DND-41 (cell line): ENCODE data around the gene ABCC8.

Experiments used
- ATAC-seq: fragments of 200-7000 bp; cut with Tn5 transposase; 3 replicates; pipeline ENCODE4 v1.9.1; 2021; ENCODE audit warnings: low read depth; ENCODE audit not compliant: insufficient read depth
- DNase-seq: peaks from one replicate; pipeline ENCODE4 v3.0.0-alpha.2; 2020
- H2AFZ ChIP-seq: 2 replicates; pipeline ENCODE4 v1.6.0; 2012; ENCODE audit warnings: low read depth, low read length
- H3K27ac ChIP-seq: 2 replicates; pipeline ENCODE4 v1.5.1; 2012; ENCODE audit warnings: low read length, inconsistent platforms
- H3K27me3 ChIP-seq: fragments of 200-600 bp; sonication (generic); 2 replicates; pipeline ENCODE4 v1.6.0; 2012; ENCODE audit warnings: low read length, mild to moderate bottlenecking, inconsistent platforms; ENCODE audit not compliant: insufficient read depth, poor library complexity
- H3K36me3 ChIP-seq: 2 replicates; pipeline ENCODE4 v1.5.1; 2012; ENCODE audit warnings: low read length, inconsistent platforms; ENCODE audit not compliant: insufficient read depth
- H3K4me1 ChIP-seq: 2 replicates; pipeline ENCODE4 v1.5.1; 2012; ENCODE audit warnings: mild to moderate bottlenecking, low read length; ENCODE audit not compliant: insufficient read depth
- H3K4me2 ChIP-seq: 2 replicates; pipeline ENCODE4 v1.6.0; 2012; ENCODE audit warnings: mild to moderate bottlenecking, moderate library complexity, low read length, inconsistent platforms; ENCODE audit not compliant: insufficient read depth
- H3K4me3 ChIP-seq, 2 experiments: fragments of 200-600 bp in 1 of 2; shearing (Covaris generic) in 1 of 2; 2 replicates each; pipeline ENCODE4 v1.5.1; 2012 to 2016; ENCODE audit warnings: inconsistent platforms in 2 of 2, low read length in 2 of 2, mild to moderate bottlenecking in 2 of 2, low read depth in 1 of 2, moderate library complexity in 1 of 2
- H3K79me2 ChIP-seq: 2 replicates; pipeline ENCODE4 v1.6.0; 2012; ENCODE audit warnings: low read length, inconsistent platforms; ENCODE audit not compliant: insufficient read depth
- H3K9ac ChIP-seq: 2 replicates; pipeline ENCODE4 v1.6.0; 2012; ENCODE audit warnings: low read depth, mild to moderate bottlenecking, inconsistent platforms, low read length, moderate library complexity
- H3K9me3 ChIP-seq: 2 replicates; pipeline ENCODE4 v1.5.1; 2012; ENCODE audit warnings: low read length, moderate library complexity, mild to moderate bottlenecking, inconsistent platforms; ENCODE audit not compliant: insufficient read depth, severe bottlenecking
- H4K20me1 ChIP-seq: 2 replicates; pipeline ENCODE4 v1.6.0; 2012; ENCODE audit warnings: low read length; ENCODE audit not compliant: insufficient read depth
- EZH2 ChIP-seq: IDR thresholded peaks from 3 replicates; pipeline ENCODE4 v1.6.1; 2012; ENCODE audit warnings: borderline replicate concordance, low read depth, mild to moderate bottlenecking, moderate library complexity, low read length, inconsistent platforms; ENCODE audit not compliant: severe bottlenecking
- TF ChIP-seq, protein P1 (sequence below): IDR thresholded peaks from 2 replicates; pipeline ENCODE4 v1.5.1; 2012; ENCODE audit warnings: borderline replicate concordance, low read length, moderate library complexity, mild to moderate bottlenecking; ENCODE audit not compliant: poor library complexity, severe bottlenecking; ENCODE audit errors: extremely low read depth

Gene ABCC8

DNA sequence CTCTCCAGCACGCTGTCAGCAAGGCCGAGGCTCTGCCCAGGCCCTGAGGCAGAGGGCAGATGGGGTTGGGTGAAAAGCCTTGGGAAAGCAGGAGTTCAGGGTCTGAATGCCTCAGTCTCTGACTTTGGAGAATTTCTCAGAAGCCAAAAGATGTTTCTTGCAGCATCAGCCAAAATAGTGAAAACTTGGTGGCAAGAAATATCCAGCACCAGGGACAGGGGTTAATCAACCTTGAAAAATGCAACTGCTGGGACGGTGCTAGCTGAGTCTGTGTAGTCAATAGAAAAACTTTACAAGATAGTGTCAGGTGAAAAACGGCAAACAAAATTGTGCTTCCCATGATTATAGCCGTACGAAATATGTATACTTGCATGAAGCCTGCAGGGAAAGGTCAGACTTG lies 1.4 kb upstream of the ABCC8 start:
- no peak for TF ChIP-seq EZH2
- TF ChIP-seq, protein P1, sequence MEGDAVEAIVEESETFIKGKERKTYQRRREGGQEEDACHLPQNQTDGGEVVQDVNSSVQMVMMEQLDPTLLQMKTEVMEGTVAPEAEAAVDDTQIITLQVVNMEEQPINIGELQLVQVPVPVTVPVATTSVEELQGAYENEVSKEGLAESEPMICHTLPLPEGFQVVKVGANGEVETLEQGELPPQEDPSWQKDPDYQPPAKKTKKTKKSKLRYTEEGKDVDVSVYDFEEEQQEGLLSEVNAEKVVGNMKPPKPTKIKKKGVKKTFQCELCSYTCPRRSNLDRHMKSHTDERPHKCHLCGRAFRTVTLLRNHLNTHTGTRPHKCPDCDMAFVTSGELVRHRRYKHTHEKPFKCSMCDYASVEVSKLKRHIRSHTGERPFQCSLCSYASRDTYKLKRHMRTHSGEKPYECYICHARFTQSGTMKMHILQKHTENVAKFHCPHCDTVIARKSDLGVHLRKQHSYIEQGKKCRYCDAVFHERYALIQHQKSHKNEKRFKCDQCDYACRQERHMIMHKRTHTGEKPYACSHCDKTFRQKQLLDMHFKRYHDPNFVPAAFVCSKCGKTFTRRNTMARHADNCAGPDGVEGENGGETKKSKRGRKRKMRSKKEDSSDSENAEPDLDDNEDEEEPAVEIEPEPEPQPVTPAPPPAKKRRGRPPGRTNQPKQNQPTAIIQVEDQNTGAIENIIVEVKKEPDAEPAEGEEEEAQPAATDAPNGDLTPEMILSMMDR = no peak
- H3K27ac ChIP-seq = no peak overlapping the region
- H3K36me3 ChIP-seq = no peaks in the 10 kb centered on the region
- H3K27me3 ChIP-seq = no peaks in the 10 kb centered on the region
- no peak overlapping the region for H3K9ac ChIP-seq
- ATAC-seq (no peak), DNase-seq (no peak)
- H3K79me2 ChIP-seq = no peaks in the 10 kb centered on the region
- no peaks in the 10 kb centered on the region for H3K9me3 ChIP-seq
- H3K4me2 ChIP-seq = no peak overlapping the region
- H3K4me3 ChIP-seq = no peak overlapping the region
- H3K4me1 ChIP-seq = peaks cover 32% of the 10 kb centered on the region
- no peak overlapping the region for H2AFZ ChIP-seq
- no peaks in the 10 kb centered on the region for H4K20me1 ChIP-seq

DNA sequence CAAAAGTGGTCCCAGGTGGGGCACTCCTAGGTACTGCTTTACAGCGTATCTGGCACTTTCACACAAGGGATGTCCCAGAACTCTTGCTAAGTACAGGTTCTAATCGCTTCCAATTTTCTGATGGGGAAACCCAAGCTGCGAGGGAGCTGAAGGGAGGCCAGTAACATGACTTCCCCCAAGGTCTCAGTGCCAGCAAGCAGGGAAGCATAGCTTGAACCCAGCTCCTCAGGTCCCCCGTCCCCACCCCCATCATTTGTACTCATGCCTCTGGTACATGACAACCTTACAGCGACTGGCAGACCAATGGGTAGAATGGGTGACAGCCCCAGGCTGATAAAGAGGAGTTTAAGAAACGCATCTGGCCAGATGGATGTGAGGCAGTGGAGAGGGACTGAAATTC lies 716 bp upstream of the ABCC8 start:
- TF ChIP-seq, protein P1 = no peak
- TF ChIP-seq EZH2 = no peak
- H3K27ac ChIP-seq = no peak overlapping the region
- no peaks in the 10 kb centered on the region for H3K9me3 ChIP-seq
- no peak overlapping the region for H2AFZ ChIP-seq
- no peaks in the 10 kb centered on the region for H4K20me1 ChIP-seq
- ATAC-seq = no peak
- no peak overlapping the region for H3K4me3 ChIP-seq
- no peak for DNase-seq
- peaks cover 32% of the 10 kb centered on the region for H3K4me1 ChIP-seq
- H3K4me2 ChIP-seq = no peak overlapping the region
- H3K36me3 ChIP-seq = no peaks in the 10 kb centered on the region
- H3K27me3 ChIP-seq = no peaks in the 10 kb centered on the region
- no peaks in the 10 kb centered on the region for H3K79me2 ChIP-seq
- H3K9ac ChIP-seq = no peak overlapping the region

DNA sequence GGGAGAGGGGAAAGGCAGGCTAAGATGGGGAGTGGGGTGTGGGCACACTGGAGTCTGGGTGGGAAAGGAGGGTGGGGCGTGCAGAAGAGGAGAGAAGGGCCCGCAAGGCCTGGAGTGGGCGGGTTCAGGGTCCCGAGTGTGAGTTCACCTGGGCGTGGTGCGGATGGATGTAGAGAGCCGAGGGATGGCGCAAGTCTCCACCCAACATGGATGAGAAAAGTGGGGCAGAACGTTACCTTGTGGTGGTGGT lies 364 bp upstream of the ABCC8 start:
- Histone ChIP-seq H4K20me1 (no peaks in the 10 kb centered on the region), H3K4me3 (peak overlapping the region in 1 of 2 experiments; percentile 41; a peak in 2 of 4 replicates), H3K4me2 (peak overlapping the region; percentile 67), H3K27ac (no peak overlapping the region), H3K9me3 (no peaks in the 10 kb centered on the region), H3K4me1 (peaks cover 32% of the 10 kb centered on the region), H3K36me3 (no peaks in the 10 kb centered on the region), H3K27me3 (no peaks in the 10 kb centered on the region), H3K9ac (no peak overlapping the region), H2AFZ (no peak overlapping the region), H3K79me2 (no peaks in the 10 kb centered on the region)
- DNase-seq = no peak
- TF ChIP-seq, protein P1 = no peak
- TF ChIP-seq EZH2 = no peak
- ATAC-seq = no peak
